HCT116 (cell line): Measurements from ENCODE around the gene NOP14. TPM values are rescaled to one million over a fixed set of nuclear protein-coding genes. Genes with fewer than 3 reads are reported as not detected.

Source experiments
- ATAC-seq: fragments of 200-7000 bp; cut with Tn5 transposase; 2 replicates; pipeline ENCODE4 v1.9.1; 2020; ENCODE audit warnings: mild to moderate bottlenecking, moderate library complexity
- BruUV-seq: library from RNA; stranded (reverse); fragments of 400-500 nt; replicated peaks from 2 replicates; lab custom pipeline; 2021; lab: Mats Ljungman, UMichigan
- CTCF ChIA-PET: fragments of 300-600 bp; sonication (Branson Sonifier 250); formaldehyde crosslinking; loops from one replicate; lab custom pipeline; 2021; ENCODE audit warnings: antibody characterized with exemption; lab: Charles Lee
- POLR2A ChIA-PET: fragments of 300-600, 350-600 bp; sonication (Branson Sonifier 250); formaldehyde crosslinking; loops from one replicate; lab custom pipeline; 2021; ENCODE audit warnings: antibody characterized with exemption; lab: Charles Lee
- RAD21 ChIA-PET, 2 experiments: fragments of 300-600 bp; sonication (Branson Sonifier 250); formaldehyde crosslinking; loops; one replicate each; lab custom pipeline; 2023; ENCODE audit warnings: low total read pairs in 2 of 2; ENCODE audit not compliant: uncharacterized antibody in 2 of 2, unreplicated experiment in 2 of 2, low non-redundant PET in 1 of 2; lab: Charles Lee
- DNase-seq: peaks from one replicate; pipeline ENCODE4 v3.0.0-alpha.2; 2010; ENCODE audit warnings: low read depth, low spot score
- H2AFZ ChIP-seq: fragments of 200-600 bp; shearing (Covaris generic), sonication (generic); 2 replicates; pipeline ENCODE4 v1.6.1; 2017; ENCODE audit warnings: low read depth, mixed run types, mixed read lengths, antibody characterized with exemption, low read length; ENCODE audit not compliant: poor library complexity, severe bottlenecking
- H3K27ac ChIP-seq: 2 replicates; pipeline ENCODE4 v1.5.1; 2012; ENCODE audit warnings: low read depth, low read length
- H3K27me3 ChIP-seq: fragments of 200-600 bp; sonication (generic); 2 replicates; pipeline ENCODE4 v1.6.1; 2016; ENCODE audit warnings: mixed run types, low read length, mixed read lengths; ENCODE audit not compliant: insufficient read depth
- H3K36me3 ChIP-seq, 2 experiments: fragments of 200-500 bp in 1 of 2; fragments of 200-600 bp in 1 of 2; sonication (Bioruptor generic) in 1 of 2; sonication (generic) in 1 of 2; 2 replicates each; pipeline versions ENCODE4 v1.5.1 to v1.6.1; 2014 to 2016; ENCODE audit warnings: low read length in 2 of 2, inconsistent platforms in 1 of 2, mixed read lengths in 1 of 2, mixed run types in 1 of 2; ENCODE audit not compliant: insufficient read depth in 2 of 2, control insufficient read depth in 1 of 2
- H3K4me1 ChIP-seq, 2 experiments: fragments of 200-600 bp in 1 of 2; sonication (generic) in 1 of 2; 2 replicates each; pipeline versions ENCODE4 v1.5.1 to v1.6.1; 2012 to 2017; ENCODE audit warnings: low read length in 2 of 2, inconsistent platforms in 1 of 2, mild to moderate bottlenecking in 1 of 2, mixed read lengths in 1 of 2, mixed run types in 1 of 2, moderate library complexity in 1 of 2; ENCODE audit not compliant: insufficient read depth in 2 of 2, control insufficient read depth in 1 of 2
- H3K4me2 ChIP-seq: fragments of 200-600 bp; sonication (generic); 2 replicates; pipeline ENCODE4 v1.6.1; 2017; ENCODE audit warnings: mixed run types, low read length, mixed read lengths
- H3K4me3 ChIP-seq, 2 experiments: fragments of 200-600 bp in 1 of 2; sonication (generic) in 1 of 2; replicated peaks in 1 of 2; 2 replicates each; pipeline ENCODE4 v1.5.1; 2011 to 2016; ENCODE audit warnings: low read length in 2 of 2, control low read depth in 1 of 2, low read depth in 1 of 2, mild to moderate bottlenecking in 1 of 2, mixed read lengths in 1 of 2, mixed run types in 1 of 2
- H3K79me2 ChIP-seq: fragments of 200-600 bp; sonication (generic); 2 replicates; pipeline ENCODE4 v1.6.1; 2017; ENCODE audit warnings: mild to moderate bottlenecking, mixed run types, low read length, moderate library complexity, mixed read lengths; ENCODE audit not compliant: insufficient read depth
- H3K9ac ChIP-seq: fragments of 200-600 bp; sonication (generic); 2 replicates; pipeline ENCODE4 v1.6.1; 2016; ENCODE audit warnings: low read length, mixed read lengths
- H3K9me2 ChIP-seq: fragments of 200-600 bp; sonication (generic), shearing (Covaris generic); 2 replicates; pipeline ENCODE4 v1.6.1; 2017; ENCODE audit warnings: mixed run types, mild to moderate bottlenecking, moderate library complexity; ENCODE audit not compliant: insufficient read depth
- H3K9me3 ChIP-seq, 2 experiments: fragments of 200-500 bp in 1 of 2; fragments of 200-600 bp in 1 of 2; sonication (Bioruptor generic) in 1 of 2; sonication (generic) in 1 of 2; 2 replicates each; pipeline ENCODE4 v1.6.1; 2014 to 2017; ENCODE audit warnings: low read length in 2 of 2, mixed read lengths in 2 of 2, inconsistent platforms in 1 of 2, low read depth in 1 of 2, mild to moderate bottlenecking in 1 of 2, mixed run types in 1 of 2, moderate library complexity in 1 of 2; ENCODE audit not compliant: control insufficient read depth in 1 of 2, insufficient read depth in 1 of 2
- H4K20me1 ChIP-seq: fragments of 200-600 bp; sonication (generic), shearing (Covaris generic); 2 replicates; pipeline ENCODE4 v1.6.1; 2017; ENCODE audit warnings: mixed run types, mild to moderate bottlenecking, moderate library complexity; ENCODE audit not compliant: insufficient read depth
- ATF3 ChIP-seq: IDR thresholded peaks from 2 replicates; pipeline ENCODE4 v1.6.1; 2012
- CBX3 ChIP-seq: IDR thresholded peaks from 2 replicates; pipeline ENCODE4 v1.6.1; 2012; ENCODE audit warnings: low read depth
- EZH2 ChIP-seq: fragments of 200-600 bp; sonication (generic); IDR thresholded peaks from 2 replicates; pipeline ENCODE4 v1.6.1; 2017; ENCODE audit warnings: antibody characterized with exemption, mixed run types
- EZH2phosphoT487 ChIP-seq: fragments of 200-600 bp; IDR thresholded peaks from 2 replicates; pipeline ENCODE4 v1.6.1; 2018; ENCODE audit warnings: antibody characterized with exemption, borderline replicate concordance
- FOSL1 ChIP-seq: IDR thresholded peaks from 2 replicates; pipeline ENCODE4 v1.6.1; 2012; ENCODE audit warnings: low read depth
- MAX ChIP-seq: IDR thresholded peaks from 2 replicates; pipeline ENCODE4 v1.6.1; 2012
- POLR2A ChIP-seq: IDR thresholded peaks from 2 replicates; pipeline ENCODE4 v1.7.0; 2011; ENCODE audit warnings: borderline replicate concordance; ENCODE audit not compliant: insufficient read depth, insufficient read length; ENCODE audit errors: extremely low read depth
- RAD21 ChIP-seq: IDR thresholded peaks from 2 replicates; pipeline ENCODE4 v1.6.1; 2012; ENCODE audit warnings: low read depth, mild to moderate bottlenecking
- SIN3A ChIP-seq: IDR thresholded peaks from 2 replicates; pipeline ENCODE4 v1.6.1; 2012; ENCODE audit warnings: low read depth
- SP1 ChIP-seq: IDR thresholded peaks from 2 replicates; pipeline ENCODE4 v1.6.1; 2012; ENCODE audit warnings: low read depth
- SRF ChIP-seq: IDR thresholded peaks from 2 replicates; pipeline ENCODE4 v1.6.1; 2012; ENCODE audit warnings: low read depth
- YY1 ChIP-seq: IDR thresholded peaks from 2 replicates; pipeline ENCODE4 v1.6.1; 2011; ENCODE audit warnings: low read length, low read depth, moderate library complexity, mild to moderate bottlenecking; ENCODE audit not compliant: insufficient replicate concordance; ENCODE audit errors: extremely low read depth
- ZNF274 ChIP-seq: fragments of 200-500 bp; sonication (Bioruptor generic); IDR thresholded peaks from 2 replicates; pipeline ENCODE4 v1.6.1; 2014; ENCODE audit warnings: mild to moderate bottlenecking, low read depth, low read length, inconsistent platforms
- intact Hi-C: fragments of 100-400 bp; cut with micrococcal nuclease; formaldehyde crosslinking; loops from 2 replicates; pipeline ENCODE4 v1.10.0; 2022
- total RNA-seq: library from RNA; stranded (reverse); gene quantifications from one replicate; pipeline ENCODE4 v1.2.1, GENCODE V29; 2021; ENCODE audit not compliant: unreplicated experiment
- TF ChIP-seq, protein P1 (sequence below), 3 experiments: fragments of 200-600 bp in 1 of 3; sonication (generic) in 1 of 3; IDR thresholded peaks in 2 of 3; conservative IDR thresholded peaks in 1 of 3; 2 replicates each; pipeline ENCODE4 v1.5.1; 2012 to 2017; ENCODE audit warnings: low read depth in 2 of 3, low read length in 2 of 3, antibody characterized with exemption in 1 of 3, borderline replicate concordance in 1 of 3, control low read depth in 1 of 3, mild to moderate bottlenecking in 1 of 3, mixed read lengths in 1 of 3, mixed run types in 1 of 3, moderate library complexity in 1 of 3; ENCODE audit not compliant: insufficient read depth in 1 of 3
- TF ChIP-seq, protein P2 (sequence below): IDR thresholded peaks from 2 replicates; pipeline ENCODE4 v1.6.1; 2011; ENCODE audit warnings: mild to moderate bottlenecking, low read length, moderate library complexity; ENCODE audit not compliant: insufficient replicate concordance; ENCODE audit errors: extremely low read depth

The NOP14 gene
- total RNA-seq, 1 experiment from 2014 or later = 67.3 TPM

DNA sequence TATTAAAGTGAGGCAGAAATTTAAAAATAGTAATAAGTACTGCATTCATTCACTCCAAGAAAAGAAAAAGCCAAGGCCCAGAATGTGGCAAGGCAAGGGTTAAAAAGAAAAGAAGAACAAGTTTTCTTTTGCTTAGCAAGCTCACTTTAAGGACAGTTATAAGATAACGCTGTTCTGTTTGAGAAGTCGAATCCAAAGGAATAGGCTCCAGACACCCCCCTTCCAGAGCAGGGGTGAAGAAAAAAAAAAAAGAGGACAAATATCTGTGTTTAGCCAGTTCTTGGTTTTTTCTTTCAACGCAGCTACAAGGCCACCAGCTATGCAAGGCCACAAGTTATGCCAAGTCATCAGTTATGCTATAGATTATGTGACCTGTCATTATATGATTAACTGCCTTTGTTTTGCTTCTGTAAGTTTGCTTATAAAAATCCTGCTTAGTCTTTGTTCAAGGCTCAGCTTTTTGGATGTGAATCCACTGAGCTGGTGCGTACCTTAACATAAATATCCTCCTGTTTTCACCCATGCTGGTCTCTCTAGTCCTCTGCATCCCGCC, 1.6 kb upstream of the NOP14 start:
- Histone ChIP-seq H3K4me3 (peak overlapping the region; percentile 61 to 94; a peak in 3 of 4 replicates), H3K9me3 (no peaks in the 10 kb centered on the region), H3K4me1 (peaks cover 12 to 32% of the 10 kb centered on the region in 2 experiments; a peak in 3 of 4 replicates), H3K9ac (no peak overlapping the region), H4K20me1 (no peaks in the 10 kb centered on the region), H3K27me3 (no peaks in the 10 kb centered on the region), H3K79me2 (peaks cover 30% of the 10 kb centered on the region), H3K27ac (no peak overlapping the region), H2AFZ (no peak overlapping the region), H3K9me2 (no peaks in the 10 kb centered on the region), H3K4me2 (peak overlapping the region; percentile 91), H3K36me3 (peaks cover 3 to 6% of the 10 kb centered on the region in 2 experiments; a peak in 2 of 4 replicates)
- POLR2A ChIA-PET = no interaction called here
- intact Hi-C loops = no loop called here
- TF ChIP-seq CBX3 = no peak
- TF ChIP-seq ATF3 = no peak
- TF ChIP-seq YY1 = no peak
- no peak for TF ChIP-seq SP1
- no peak for TF ChIP-seq POLR2A
- ATAC-seq = no peak
- CTCF ChIA-PET = interaction anchor here (3.9 kb wide), 1 partner anchor 14 kb away, joined by 23 read pairs; no protein-coding TSS in a partner anchor
- no peak for DNase-seq
- RAD21 ChIA-PET = no interaction called here
- TSS peak; percentile 48 for BruUV-seq

DNA sequence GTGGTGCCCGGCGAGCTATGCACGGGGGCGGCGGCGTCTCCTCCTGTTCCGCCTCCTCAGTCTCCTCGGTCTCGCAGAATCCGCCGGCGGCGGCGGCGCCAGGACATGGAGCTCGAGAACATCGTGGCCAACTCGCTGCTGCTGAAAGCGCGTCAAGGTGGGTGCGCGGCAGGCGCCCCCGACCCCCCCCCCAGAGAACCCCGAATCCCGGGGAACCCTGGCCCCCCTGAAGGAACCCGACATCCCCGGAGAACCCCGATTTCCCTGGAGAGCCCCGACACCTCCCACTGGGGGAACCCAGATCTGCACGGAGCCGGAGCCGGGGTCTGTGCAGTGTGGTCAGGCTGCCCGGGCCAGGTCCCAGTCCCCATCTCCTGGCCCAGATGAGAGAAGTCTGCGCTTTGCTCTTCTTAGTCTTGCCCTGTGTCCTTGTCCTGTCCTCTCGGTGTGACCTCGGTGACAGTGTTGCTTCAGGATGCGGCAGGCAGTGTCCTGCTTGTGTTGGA, 813 bp upstream of the NOP14 start:
- H3K4me3 ChIP-seq = peak overlapping the region; percentile 61 to 94
- H3K9me3 ChIP-seq = no peaks in the 10 kb centered on the region
- peak; percentile 49 for ATAC-seq
- no peaks in the 10 kb centered on the region for H3K27me3 ChIP-seq
- H3K4me1 ChIP-seq = peaks cover 12 to 31% of the 10 kb centered on the region in 2 experiments; a peak in 3 of 4 replicates
- no peak overlapping the region for H2AFZ ChIP-seq
- BruUV-seq = no TSS peak
- ChIA-PET POLR2A (interaction anchor here (0.6 to 1.4 kb wide), 3 partner anchors 9 to 27 kb away, joined by 3 to 9 read pairs (median 4); no protein-coding TSS in a partner anchor), CTCF (interaction anchor here (0.7 to 3.9 kb wide), 4 partner anchors 9 to 916 kb away, joined by 3 to 23 read pairs (median 4); no protein-coding TSS in a partner anchor), RAD21 (no interaction called here)
- peak overlapping the region; percentile 22; the same call in 1 of the 2 replicates for H3K27ac ChIP-seq
- H3K9me2 ChIP-seq = no peaks in the 10 kb centered on the region
- H3K9ac ChIP-seq = peak overlapping the region; percentile 97
- no peaks in the 10 kb centered on the region for H4K20me1 ChIP-seq
- DNase-seq = no peak
- peaks cover 37% of the 10 kb centered on the region for H3K79me2 ChIP-seq
- peak overlapping the region; percentile 91 for H3K4me2 ChIP-seq
- H3K36me3 ChIP-seq = peaks cover 3 to 8% of the 10 kb centered on the region in 2 experiments; a peak in 2 of 4 replicates
- intact Hi-C loops = no loop called here
- TF ChIP-seq CBX3 (no peak), SRF (no peak), EZH2phosphoT487 (no peak), RAD21 (no peak), EZH2 (no peak), MAX (no peak), FOSL1 (no peak), ZNF274 (no peak), YY1 (no peak), SIN3A (no peak)
- TF ChIP-seq, protein P1, sequence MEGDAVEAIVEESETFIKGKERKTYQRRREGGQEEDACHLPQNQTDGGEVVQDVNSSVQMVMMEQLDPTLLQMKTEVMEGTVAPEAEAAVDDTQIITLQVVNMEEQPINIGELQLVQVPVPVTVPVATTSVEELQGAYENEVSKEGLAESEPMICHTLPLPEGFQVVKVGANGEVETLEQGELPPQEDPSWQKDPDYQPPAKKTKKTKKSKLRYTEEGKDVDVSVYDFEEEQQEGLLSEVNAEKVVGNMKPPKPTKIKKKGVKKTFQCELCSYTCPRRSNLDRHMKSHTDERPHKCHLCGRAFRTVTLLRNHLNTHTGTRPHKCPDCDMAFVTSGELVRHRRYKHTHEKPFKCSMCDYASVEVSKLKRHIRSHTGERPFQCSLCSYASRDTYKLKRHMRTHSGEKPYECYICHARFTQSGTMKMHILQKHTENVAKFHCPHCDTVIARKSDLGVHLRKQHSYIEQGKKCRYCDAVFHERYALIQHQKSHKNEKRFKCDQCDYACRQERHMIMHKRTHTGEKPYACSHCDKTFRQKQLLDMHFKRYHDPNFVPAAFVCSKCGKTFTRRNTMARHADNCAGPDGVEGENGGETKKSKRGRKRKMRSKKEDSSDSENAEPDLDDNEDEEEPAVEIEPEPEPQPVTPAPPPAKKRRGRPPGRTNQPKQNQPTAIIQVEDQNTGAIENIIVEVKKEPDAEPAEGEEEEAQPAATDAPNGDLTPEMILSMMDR (IDR thresholded peaks at IDR 0.05 in 2 of 3, conservative IDR thresholded peaks at IDR 0.05 in 1 of 3; ENCODE audit: borderline replicate concordance in 1 of 3, insufficient read depth in 1 of 3, low read depth in 2 of 3, low read length in 2 of 3) = no peak
- TF ChIP-seq, protein P2, sequence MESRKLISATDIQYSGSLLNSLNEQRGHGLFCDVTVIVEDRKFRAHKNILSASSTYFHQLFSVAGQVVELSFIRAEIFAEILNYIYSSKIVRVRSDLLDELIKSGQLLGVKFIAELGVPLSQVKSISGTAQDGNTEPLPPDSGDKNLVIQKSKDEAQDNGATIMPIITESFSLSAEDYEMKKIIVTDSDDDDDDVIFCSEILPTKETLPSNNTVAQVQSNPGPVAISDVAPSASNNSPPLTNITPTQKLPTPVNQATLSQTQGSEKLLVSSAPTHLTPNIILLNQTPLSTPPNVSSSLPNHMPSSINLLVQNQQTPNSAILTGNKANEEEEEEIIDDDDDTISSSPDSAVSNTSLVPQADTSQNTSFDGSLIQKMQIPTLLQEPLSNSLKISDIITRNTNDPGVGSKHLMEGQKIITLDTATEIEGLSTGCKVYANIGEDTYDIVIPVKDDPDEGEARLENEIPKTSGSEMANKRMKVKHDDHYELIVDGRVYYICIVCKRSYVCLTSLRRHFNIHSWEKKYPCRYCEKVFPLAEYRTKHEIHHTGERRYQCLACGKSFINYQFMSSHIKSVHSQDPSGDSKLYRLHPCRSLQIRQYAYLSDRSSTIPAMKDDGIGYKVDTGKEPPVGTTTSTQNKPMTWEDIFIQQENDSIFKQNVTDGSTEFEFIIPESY = no peak
